ENCODE data around the gene NUP214. TPM values are rescaled to one million over a fixed set of nuclear protein-coding genes. Genes with fewer than 3 reads are reported as not detected.

NUP214 gene
- total and polyA plus RNA-seq, 9 donors, result 25.0 to 60.7 (median 46.6) TPM

DNA sequence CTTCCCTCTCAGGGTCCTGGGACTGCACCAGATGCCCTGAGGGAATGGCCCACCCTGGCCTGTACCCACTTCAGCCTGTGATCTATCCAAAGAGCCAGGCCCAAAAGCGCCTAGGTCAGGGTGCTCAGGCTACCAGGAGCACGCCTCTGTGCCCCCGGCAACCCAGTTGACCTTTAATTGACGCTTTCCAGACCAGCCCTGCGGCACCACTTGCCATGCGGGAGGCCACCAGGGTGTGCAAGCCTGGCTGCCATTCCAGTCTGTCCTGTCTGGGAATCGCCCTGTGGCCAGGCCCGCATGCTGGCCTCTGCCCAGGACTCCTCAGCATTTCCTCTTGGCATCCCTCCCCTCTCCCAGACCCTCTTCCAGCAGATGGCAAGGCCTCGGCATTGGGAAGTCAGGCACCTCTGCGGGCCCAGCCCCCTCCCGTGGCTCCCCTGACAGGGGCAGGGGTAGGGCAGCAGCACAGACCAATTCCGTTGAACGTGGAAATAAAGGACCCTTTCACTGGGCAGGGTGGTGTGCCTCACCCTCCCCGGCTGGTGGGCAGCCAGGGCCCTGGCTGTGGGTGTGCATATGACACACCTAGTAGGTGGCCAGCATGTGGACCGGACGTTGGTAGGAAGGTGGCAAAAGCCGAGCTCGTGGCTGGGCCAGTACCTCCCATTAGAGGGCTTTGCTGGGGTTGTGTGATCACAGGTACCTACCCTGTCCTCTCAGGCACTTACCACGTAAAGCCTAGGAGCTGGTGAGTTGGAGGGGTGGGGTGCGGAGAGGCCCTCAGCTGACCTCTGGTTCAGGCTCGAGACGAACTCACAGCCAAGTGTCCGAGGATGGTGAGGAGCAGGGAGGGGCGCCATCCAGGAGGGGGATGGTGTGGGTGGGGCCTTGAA lies 32.6 kb upstream of the NUP214 start:
- WGBS, 3 donors, result 68 to 78% (median 77%) methylated on average over 17 to 24 of the region's 24 CpGs
- intact Hi-C loops (cut with DNase I), result no loop called here
- no peak overlapping the region for H3K27ac ChIP-seq
- H3K27me3 ChIP-seq, result no peaks in the 10 kb centered on the region
- no peaks in the 10 kb centered on the region for H3K36me3 ChIP-seq
- no peak overlapping the region for H3K4me3 ChIP-seq
- DNase-seq, result no peak
- no peaks in the 10 kb centered on the region for H3K4me1 ChIP-seq (ENCODE audit: insufficient read depth)
- H3K9me3 ChIP-seq, result no peaks in the 10 kb centered on the region
- TF ChIP-seq EP300 (IDR thresholded peaks at IDR 0.05), result no peak
- TF ChIP-seq CTCF (IDR thresholded peaks at IDR 0.05), result no peak
- TF ChIP-seq POLR2A (IDR thresholded peaks at IDR 0.05), result no peak

GRCh38 chr9:131094015-131094414 lies 31.4 kb upstream of the NUP214 start:
- Histone ChIP-seq H3K27ac (no peak overlapping the region), H3K9me3 (no peaks in the 10 kb centered on the region), H3K27me3 (no peaks in the 10 kb centered on the region), H3K36me3 (no peaks in the 10 kb centered on the region), H3K4me1 (ENCODE audit: insufficient read depth) (no peaks in the 10 kb centered on the region), H3K4me3 (no peak overlapping the region)
- intact Hi-C loops (cut with DNase I), result no loop called here
- no peak for TF ChIP-seq EP300 (IDR thresholded peaks at IDR 0.05)
- no peak for DNase-seq
- WGBS, 3 donors, result 81 to 88% (median 81%) methylated on average over 5 of the region's 5 CpGs

DNA sequence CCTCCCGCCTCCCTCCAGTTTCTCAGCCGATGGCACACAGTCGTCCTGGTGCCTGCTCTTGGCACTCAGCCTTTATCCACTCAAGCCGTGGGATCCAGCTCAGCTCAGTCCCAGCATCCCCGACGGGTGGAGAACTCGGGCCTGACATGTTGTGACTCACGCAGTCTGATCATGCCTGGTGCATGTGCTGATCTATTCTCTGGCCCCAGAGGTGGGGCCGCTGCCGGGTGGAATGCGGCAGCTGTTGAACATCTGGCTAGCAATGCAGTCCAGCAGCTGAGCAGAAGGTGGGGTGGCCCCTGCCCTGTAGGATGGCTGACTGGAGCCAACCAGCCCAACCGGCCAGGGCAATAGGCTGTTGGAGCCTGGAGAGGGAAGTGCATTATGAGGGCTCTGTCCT lies 30.8 kb upstream of the NUP214 start:
- intact Hi-C loops (cut with DNase I), result no loop called here
- H3K4me1 ChIP-seq (ENCODE audit: insufficient read depth), result no peaks in the 10 kb centered on the region
- H3K9me3 ChIP-seq, result no peaks in the 10 kb centered on the region
- 14 to 39% (median 21%) methylated on average over 12 of the region's 12 CpGs for WGBS, 3 donors
- H3K4me3 ChIP-seq, result no peak overlapping the region
- no peaks in the 10 kb centered on the region for H3K27me3 ChIP-seq
- no peaks in the 10 kb centered on the region for H3K36me3 ChIP-seq
- H3K27ac ChIP-seq, result no peak overlapping the region
- no peak for DNase-seq
- TF ChIP-seq CTCF (IDR thresholded peaks at IDR 0.05) (no peak), EP300 (IDR thresholded peaks at IDR 0.05) (no peak), POLR2A (IDR thresholded peaks at IDR 0.05) (no peak)

DNA sequence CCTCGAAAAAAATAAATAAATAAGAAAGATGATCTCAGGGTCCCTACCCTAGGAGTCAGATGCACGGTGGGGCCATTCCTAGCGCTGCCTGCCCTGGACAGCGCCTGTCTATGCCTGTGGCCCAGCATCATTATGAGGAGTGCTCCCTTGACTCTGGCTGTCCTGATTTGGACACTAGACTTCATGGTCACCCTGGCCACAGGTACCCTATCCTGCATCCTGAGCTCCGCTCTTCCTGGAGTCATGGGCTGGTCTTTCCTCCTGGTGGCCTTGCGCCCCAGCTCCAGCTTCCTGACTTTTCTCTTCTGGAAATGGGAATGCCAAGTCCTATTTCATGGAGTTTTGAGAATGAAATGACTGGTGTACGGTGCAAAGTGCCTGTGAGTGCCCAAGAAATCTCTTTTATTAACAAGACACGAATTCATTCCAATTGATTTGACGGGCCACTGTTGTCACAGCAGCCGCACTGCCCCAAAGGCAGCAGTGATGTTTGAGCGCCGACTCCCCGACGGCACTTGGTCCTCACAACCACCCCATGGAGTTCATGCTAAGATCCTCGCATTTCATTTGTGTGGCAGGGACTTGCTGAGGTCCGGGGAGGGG lies 29.6 kb upstream of the NUP214 start:
- no peaks in the 10 kb centered on the region for H3K9me3 ChIP-seq
- no peak overlapping the region for H3K27ac ChIP-seq
- H3K4me3 ChIP-seq, result no peak overlapping the region
- 27 to 33% (median 31%) methylated on average over 15 to 16 of the region's 16 CpGs for WGBS, 3 donors
- no peaks in the 10 kb centered on the region for H3K27me3 ChIP-seq
- H3K4me1 ChIP-seq (ENCODE audit: insufficient read depth), result no peaks in the 10 kb centered on the region
- no peak for DNase-seq
- TF ChIP-seq EP300 (IDR thresholded peaks at IDR 0.05), result no peak
- no peak for TF ChIP-seq POLR2A (IDR thresholded peaks at IDR 0.05)
- no peak for TF ChIP-seq CTCF (IDR thresholded peaks at IDR 0.05)
- no peaks in the 10 kb centered on the region for H3K36me3 ChIP-seq
- intact Hi-C loops (cut with DNase I), result no loop called here
